DMS 273 (cell line): ENCODE results near the gene IRX4.
"Not testable (repeated sequence)": the region's sequence is repeated elsewhere in the genome, so short reads cannot be mapped to it uniquely, and the experiment has no call there.

Source experiments
- DNase-seq: peaks from one replicate; lab custom pipeline; 2025; ENCODE audit not compliant: unreplicated experiment; lab: John Stamatoyannopoulos, UW

The IRX4 gene

GRCh38 chr5:1860949-1861348 lies 21.8 kb downstream of the IRX4 start:
- no peak for DNase-seq

- DNase-seq = no peak
These were observed 22.6 kb downstream of the IRX4 start for GRCh38 chr5:1860021-1860610.

- DNase-seq = no peak
These were observed 23.6 kb downstream of the IRX4 start for GRCh38 chr5:1859099-1859498.

GRCh38 chr5:1858436-1858835 lies 24.3 kb downstream of the IRX4 start:
- no peak for DNase-seq

- DNase-seq = no peak
These were observed 25.5 kb downstream of the IRX4 start for GRCh38 chr5:1857256-1857600.

- DNase-seq = no peak
These were observed 26.0 kb downstream of the IRX4 start for GRCh38 chr5:1856596-1857255.

- no peak for DNase-seq
These were observed 27.1 kb downstream of the IRX4 start for GRCh38 chr5:1855596-1855995.

GRCh38 chr5:1855075-1855474 lies 27.6 kb downstream of the IRX4 start:
- DNase-seq = no peak

GRCh38 chr5:1853531-1853930 lies 29.2 kb downstream of the IRX4 start:
- no peak for DNase-seq

GRCh38 chr5:1852324-1852947 lies 30.3 kb downstream of the IRX4 start:
- no peak for DNase-seq

GRCh38 chr5:1851290-1851934 lies 31.3 kb downstream of the IRX4 start:
- no peak for DNase-seq

- no peak for DNase-seq
These were observed 32.2 kb downstream of the IRX4 start for GRCh38 chr5:1850324-1851154.

- DNase-seq = no peak
These were observed 35.1 kb downstream of the IRX4 start for GRCh38 chr5:1847611-1848010.

GRCh38 chr5:1847056-1847455 lies 35.7 kb downstream of the IRX4 start:
- DNase-seq = no peak

GRCh38 chr5:1846583-1846982 lies 36.1 kb downstream of the IRX4 start:
- DNase-seq = no peak

GRCh38 chr5:1845696-1846095 lies 37.0 kb downstream of the IRX4 start:
- DNase-seq = no peak

- no peak for DNase-seq
These were observed 37.9 kb downstream of the IRX4 start for GRCh38 chr5:1844708-1845436.

GRCh38 chr5:1843761-1844160 lies 39.0 kb downstream of the IRX4 start:
- DNase-seq = not testable (repeated sequence)

- no peak for DNase-seq
These were observed 40.5 kb downstream of the IRX4 start for GRCh38 chr5:1842004-1842819.
